ENCODE data around the gene DAP3.
"Not testable (repeated sequence)": the region's sequence is repeated elsewhere in the genome, so short reads cannot be mapped to it uniquely, and the experiment has no call there.

Gene DAP3

DNA sequence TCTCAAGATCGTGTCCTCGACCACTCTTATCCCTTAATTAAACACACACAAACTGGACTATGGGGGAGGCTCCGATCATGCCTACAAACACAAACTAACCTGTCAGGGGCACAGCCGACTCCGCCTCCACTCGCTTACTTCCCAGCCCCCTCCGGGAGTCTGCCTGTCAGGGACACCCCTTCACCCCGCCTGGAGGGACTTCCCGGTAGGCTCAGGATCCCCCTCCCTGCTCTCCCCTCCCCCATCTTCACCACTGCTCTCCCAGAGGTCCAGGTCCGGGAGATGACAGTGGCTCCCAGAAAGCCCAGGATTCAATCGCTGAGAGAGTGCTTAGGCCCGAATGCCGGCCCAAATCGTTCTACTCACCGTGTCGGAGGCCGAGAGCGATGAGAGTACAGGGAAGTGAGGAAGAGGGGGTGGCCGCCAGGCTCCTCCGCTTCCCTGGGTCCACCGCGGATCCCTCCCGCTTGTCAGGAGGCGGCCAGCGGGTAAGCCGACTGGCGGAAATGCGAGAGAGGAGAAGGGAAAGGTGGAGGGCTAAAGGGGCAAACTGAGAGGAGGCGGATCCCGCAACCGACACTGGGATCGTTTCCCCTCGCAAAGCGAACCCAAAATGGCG, 1.1 kb upstream of the DAP3 start:
- not testable (repeated sequence) for FAIRE-seq

DNA sequence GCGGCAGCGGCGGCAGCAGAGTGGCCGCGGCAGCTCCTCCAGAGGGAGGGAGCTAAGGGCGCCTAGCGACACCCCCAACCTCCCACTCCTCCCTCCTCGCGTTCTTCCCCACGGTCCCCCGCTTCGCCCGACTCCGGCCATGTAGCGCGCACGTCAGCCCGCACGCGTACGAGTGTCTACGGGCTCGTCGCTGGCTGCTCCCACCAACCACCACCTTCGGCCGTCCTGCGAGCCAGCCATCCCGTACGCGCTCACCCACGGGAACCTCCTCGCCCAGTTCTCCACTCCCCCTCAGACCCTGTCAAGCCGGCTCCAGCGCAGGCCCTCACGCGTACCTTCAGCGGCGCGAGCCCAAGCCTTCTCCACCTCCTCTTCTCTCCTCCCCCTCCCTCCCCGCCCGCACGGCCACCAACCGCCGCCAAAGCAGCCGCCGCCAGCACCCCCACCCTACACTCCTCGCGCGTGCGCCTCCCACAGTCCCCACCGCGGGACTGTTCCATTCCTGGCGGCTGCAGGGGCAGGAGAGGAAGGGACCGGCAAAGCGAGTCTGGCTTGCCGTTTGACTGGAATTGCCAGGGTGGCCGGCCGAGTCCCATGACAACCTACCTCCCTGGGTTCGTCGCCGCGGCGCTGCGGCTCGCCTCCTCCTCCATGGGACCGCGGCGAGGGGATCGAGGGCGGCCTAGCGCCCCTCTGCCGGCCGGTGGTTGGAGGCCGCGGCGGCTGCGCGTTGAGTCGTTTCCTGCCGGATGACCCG, 389 bp upstream of the DAP3 start, which contains the start of gene YY1AP1:
YY1AP1 (minus strand) TSS at position 451 of the 757 bp plus-strand sequence. CDS start 8,338 bp downstream, outside the sequence.
- no peak for FAIRE-seq

DNA sequence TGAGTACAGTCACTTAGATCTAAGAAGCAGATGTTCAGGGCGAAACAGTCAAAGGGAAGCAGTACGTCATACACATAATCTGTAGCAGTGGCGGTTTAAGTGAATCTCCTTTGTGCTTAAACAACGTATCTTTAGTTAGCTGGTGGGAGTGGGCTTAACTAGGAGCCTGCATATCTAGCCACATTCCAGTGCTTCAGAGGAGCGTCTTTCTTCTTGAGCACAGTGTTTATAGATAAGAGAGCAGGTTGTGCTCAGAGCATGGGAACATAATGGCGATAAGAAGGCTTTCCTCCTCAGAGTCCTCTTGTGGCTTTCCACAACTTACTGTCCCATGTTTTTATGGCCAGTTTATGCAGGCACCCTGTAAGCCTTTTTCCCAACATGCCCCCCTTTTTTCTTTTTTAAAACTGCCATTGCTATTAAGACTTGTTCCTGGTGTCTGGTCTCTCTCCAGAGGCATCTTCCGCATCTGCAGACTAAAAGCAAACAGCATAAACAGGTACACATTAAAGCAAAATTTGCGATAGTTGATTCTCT, 3.2 kb downstream of the DAP3 start:
- FAIRE-seq, result no peak

DNA sequence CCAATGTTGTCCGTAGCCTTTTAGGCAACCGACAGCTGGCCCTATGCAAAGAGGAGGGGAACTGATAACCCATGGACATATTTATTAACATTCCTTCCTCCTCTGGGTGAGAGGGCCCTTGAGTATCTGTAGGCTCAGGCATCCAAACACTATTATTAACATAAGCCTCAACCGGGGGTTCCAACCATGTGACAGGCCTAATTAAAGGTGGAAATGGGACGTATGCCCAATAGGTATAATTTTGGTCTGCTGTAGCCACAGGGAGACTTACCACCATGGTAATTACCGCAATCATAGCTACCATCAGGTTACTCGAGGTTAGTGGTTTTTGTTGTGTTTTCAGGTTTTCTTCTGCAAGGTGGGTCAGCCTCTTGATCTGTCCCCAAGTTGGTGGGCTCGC, 5.3 kb downstream of the DAP3 start:
- no peak for FAIRE-seq

DNA sequence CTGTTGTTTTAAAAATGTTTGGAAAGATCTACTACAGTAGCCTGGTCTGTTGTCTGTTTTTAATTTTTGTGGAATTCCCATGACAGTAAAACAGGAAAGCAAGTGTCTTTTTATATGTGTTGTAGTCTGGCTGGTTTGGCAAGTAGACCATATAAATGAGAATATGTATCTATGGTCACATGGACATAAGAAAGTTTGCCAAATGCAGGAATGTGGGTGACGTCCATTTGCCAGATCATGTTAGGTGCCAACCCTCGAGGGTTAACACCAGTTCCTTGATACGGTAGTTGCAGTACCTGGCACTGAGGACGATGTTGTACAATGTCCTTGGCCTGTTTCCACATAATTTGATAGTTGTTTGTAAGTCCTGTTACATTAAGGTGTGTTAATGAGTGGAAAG, 6.2 kb downstream of the DAP3 start:
- no peak for FAIRE-seq

DNA sequence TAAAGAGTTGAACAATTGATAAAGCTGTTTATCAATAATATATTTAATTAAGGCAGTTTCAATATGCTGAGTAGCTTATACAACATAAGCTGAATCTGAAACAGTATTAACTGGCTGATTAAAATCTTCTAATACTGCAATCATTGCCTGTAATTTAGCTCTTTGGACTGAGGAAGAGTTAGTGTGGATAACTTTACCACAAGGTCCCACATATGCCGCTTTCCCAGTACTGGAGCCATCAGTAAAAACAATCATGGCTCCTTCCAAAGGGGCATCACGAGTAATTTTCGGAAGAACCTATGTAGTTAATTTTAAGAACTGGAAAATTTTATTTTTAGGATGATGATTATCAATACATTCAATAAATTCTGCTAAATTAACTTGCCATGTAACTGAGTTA, 6.7 kb downstream of the DAP3 start:
- FAIRE-seq, result no peak

DNA sequence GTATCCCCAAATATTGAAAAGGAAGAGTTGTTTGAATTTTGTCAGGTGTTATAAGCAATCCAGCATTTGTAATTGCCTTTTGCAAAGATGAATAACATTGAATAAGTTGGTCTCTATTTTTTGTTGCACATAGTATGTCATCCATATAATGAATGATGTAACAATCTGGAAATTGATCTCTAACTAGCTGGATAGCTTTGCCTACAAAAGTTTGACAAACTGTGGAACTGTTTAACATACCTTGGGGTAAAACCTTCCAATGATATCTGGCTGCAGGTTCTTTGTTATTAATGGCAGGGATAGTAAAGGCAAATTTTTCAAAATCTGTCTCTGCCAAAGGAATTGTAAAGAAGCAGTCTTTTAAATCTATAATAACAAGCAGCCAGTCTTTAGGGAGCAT, 7.6 kb downstream of the DAP3 start:
- FAIRE-seq, result no peak

DNA sequence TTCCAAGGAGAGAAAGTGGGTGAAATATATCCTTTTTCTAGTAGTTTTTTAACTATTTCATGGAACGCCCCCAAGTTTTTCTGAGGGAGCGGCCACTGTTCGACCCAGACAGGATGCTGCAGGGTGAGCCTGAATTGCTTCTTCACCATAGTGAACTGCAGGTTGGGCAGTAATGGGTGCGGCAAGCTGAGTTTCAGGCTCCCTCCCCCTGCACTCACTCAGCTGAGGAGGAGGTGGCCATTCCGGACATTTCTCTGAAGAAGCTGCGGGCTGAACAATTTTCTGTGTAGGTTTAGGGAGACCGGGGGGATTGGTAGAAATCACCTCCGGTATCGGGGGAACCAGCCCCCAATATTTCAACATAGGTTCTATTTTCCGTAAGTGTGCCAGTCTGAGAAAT, 8.2 kb downstream of the DAP3 start:
- no peak for FAIRE-seq

DNA sequence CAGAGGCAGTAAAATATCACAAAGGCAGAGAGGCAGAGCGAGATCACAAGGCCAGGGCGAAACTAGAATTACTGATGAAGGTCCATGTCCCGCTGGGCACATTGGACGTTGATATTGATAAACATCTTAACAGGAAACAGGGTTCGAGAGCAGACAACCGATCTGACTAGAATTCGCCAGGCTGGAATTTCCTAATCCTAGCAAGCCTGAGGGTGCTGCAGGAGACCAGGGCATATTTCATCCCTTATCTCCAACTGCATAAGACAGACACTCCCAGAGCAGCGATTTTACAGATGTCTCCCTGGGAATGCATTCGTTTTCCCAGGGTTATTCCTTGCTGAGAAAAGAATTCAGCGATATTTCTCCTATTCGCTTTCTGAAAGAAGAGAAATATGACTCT, 8.7 kb downstream of the DAP3 start:
- not testable (repeated sequence) for FAIRE-seq

DNA sequence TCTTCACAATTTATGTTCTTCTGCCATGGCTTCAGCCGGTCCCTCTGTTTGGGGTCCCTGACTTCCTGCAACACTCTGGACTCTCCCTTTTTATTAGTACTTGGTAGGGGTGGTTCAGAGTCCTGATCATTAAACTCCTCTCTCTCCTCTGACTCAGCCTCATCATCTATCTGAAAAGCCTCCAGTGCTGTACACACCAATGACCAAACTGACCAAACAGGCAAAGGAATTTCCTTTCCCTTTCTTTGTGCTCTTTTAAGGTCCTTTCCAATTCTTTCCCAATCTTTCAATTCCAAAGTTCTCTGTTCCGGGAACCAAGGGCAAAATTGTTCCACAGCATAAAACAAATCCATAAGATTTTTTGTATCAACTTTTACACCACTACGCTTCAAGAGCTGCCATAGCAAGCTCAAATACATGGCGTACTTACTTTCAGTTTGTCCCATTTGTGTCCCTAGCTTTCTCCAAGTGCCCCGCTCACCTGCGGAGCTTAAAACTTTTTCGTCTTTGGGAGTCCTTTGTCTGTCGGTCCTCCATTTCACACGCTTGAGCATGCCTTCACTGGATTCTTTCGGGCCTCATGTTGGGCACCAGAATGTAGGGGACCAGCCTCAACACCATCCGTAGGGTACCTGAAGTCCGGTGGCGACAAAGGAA, 9.6 kb downstream of the DAP3 start:
- FAIRE-seq, result no peak

DNA sequence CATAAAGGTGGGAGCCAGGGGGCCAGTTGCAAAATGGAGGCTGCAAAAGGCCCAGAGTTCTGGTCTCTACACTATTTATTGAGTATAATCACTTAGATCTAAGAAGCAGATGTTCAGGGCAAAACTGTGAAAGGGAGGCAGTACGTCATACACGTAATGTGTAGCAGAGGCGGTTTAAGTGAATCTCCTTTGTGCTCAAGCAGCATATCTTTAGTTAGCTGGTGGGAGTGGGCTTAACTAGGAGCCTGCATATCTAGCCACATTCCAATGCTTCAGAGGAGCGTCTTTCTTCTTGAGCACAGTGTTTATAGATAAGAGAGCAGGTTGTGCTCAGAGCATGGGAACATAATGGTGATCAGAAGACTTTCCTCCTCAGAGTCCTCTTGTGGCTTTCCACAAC, 10.2 kb downstream of the DAP3 start:
- not testable (repeated sequence) for FAIRE-seq

DNA sequence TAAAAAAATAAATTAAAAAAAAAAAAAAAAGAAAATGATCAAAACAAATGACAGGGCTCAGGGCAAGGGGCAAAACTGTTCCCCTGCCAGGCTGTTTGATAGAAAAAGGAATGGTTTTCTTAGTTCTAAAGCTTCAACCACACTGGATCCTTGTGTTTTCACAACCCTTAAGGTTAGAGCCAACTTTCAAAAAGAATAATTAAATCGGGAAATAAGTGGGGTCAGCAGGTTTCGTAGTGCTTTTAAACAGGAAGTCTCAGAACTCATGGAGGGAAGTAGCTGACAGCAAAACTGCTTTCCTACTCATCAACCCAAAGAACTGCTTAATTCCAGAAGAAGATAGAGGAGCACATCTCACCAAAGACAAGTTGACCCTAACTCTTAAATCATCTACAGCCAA, 12.8 kb downstream of the DAP3 start:
- not testable (repeated sequence) for FAIRE-seq

DNA sequence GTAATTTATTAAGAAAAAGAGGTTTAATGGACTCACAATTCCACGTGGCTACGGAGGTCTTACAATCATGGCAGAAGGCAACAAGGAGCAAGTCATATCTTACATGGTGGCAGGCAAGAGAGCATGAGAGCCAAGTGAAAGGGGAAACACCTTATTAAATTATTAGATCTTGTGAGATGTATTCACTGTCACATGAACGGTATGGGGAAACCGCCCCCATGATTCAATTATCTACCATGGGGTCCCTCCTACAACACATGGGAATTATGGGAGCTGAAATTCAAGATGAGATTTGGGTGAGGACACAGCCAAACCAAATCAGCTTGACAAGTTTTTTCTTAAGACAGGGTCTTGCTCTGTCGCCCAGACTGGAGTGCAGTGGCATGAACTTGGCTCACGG, 14.3 kb downstream of the DAP3 start:
- FAIRE-seq, result no peak

DNA sequence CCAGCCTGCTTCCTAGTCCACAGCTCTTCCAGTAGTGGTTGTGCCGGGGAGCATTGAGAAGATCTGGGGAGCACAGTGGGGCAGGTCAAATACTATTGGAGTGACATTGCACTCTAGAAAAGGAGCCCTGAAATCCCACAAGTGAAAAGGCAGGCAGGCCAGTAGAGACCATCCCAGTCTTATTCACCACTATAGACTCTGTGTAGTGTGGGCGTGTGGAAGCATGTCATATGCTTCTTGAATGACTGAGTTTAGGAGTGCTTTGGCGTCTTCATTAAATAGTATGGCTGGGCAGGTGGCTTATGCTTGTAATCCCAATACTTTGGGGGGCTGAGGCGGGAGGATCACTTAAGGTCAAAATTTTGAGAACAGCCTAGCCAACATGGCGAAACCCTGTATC, 15.5 kb downstream of the DAP3 start:
- not testable (repeated sequence) for FAIRE-seq

DNA sequence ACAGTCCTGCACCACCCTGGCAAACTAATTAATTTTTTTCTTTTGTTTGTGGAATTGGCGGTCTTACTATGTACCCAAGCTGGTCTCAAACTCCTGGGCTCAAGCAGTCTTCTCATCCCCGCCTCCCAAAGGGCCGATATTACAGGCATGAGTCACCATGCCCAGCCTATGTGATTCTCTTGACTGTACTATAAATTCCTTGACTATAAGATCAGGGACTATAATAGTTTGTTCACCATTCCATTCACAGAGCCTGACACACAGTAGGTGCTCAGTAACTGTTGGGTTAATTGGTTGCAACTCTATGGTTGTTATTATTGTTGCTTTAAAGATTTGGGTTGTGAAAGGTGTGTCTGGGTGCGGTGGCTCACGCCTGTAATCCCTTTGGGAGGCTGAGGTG, 17.2 kb downstream of the DAP3 start:
- FAIRE-seq, result no peak

DNA sequence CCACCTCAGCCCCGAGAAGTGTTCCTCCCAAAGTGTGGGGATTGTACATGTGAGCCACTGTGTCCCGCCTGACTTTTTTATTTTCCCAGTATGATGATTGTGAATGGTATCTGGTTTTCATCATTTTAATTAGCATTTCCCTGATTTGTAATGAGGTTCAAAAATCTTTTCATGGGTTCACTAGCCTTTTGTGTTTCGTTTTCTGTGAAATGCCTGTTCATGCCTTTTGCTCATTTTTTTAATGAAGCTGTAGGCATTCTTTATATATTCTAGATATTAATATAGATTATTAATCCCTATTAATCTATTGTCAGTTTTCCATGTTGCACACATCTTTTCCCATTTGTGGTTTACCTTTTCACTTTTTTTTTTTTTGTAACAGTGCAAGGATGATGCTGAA, 20.5 kb downstream of the DAP3 start:
- FAIRE-seq, result no peak

DNA sequence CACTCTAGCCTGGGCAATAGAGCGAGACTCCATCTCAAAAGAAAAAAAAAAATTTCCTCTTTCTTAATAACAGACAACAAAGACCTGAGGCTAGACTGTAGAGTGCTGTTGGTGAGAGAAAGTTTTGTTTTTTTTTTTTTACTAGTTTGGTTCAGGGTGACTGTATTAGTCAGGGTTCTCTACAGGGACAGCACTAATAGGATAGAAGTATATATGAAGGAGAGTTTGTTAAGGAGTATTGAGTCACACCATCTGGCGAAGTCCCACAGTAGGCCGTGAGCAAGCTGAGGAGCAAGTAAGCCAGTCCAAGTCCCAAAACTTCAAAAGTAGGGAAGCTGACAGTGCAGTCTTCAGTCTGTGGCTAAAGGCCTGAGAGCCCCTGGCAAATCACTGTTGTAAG, 22.6 kb downstream of the DAP3 start:
- FAIRE-seq, result not testable (repeated sequence)

DNA sequence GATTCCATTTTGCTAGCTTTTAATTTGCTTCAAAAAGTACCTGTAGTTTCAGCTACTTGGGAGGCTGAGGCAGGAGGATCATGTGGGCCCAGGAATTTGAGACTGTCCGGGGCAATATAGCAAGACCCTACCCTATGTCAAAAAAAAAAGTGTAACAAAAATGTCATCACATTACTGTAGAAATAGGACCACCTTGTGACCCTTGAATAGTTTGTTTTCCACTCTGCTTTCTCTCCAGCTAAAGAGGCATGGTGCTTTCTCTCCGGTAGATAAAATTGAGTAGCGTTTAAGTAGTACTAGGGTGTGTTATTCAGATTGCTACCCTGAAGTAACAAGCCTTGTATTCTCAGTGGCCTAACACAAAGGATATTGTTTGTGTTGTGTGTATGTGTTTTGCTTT, 23.7 kb downstream of the DAP3 start:
- FAIRE-seq, result not testable (repeated sequence)

DNA sequence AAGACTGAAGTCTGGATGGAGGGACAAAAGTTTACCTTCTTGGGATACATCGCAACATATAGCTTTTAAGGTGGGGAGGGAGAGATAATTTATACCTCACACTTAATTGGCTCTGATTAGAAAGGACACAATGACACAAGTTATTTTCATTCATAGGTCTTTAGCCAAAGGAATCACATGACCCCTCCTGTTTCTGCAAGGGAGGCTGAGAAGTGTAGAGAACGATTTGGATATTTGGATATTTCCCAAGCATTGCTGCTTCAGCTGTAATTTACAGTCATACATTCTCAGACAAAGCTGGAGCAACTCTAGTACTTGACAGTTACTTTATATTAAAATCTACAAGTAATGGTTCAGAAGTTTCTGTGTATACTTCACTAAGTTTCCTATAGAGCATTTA, 24.2 kb downstream of the DAP3 start:
- no peak for FAIRE-seq

DNA sequence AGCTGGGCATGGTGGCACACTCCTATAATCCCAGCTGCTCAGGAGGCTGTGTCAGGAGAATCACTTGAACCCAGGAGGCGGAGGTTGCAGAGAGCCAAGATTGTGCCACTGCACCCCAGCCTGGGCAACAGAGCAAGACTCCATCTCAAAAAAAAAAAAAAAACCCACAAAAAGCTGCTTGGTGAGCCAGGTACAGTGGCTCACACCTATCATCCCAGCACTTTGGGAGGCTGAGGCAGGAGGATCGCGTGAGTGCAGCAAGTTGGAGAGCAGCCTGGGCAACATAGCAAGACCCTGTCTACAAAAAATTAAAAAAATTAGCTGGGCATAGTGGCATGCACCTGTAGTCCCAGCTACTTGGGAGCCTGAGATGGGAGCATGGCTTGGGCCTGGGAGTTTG, 26.2 kb downstream of the DAP3 start:
- FAIRE-seq, result not testable (repeated sequence)

DNA sequence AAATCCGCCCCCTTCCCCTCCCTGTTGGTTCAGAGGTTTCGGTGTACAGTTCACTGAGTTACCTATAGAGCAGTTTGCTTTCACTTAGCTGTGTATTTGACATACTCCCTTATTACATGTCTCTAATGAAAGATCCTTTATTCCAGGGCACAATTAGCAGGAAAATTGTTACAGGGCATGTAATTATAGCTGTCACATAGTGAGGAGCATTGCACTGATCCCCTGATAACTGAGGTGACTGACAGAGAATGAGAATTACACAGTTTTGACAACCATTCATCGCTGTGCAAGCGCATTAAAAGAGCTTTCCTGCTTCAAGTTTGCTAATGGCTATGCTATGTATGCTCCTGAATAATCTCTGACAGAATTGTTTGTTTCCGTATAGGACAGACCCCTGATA, 26.9 kb downstream of the DAP3 start:
- no peak for FAIRE-seq

DNA sequence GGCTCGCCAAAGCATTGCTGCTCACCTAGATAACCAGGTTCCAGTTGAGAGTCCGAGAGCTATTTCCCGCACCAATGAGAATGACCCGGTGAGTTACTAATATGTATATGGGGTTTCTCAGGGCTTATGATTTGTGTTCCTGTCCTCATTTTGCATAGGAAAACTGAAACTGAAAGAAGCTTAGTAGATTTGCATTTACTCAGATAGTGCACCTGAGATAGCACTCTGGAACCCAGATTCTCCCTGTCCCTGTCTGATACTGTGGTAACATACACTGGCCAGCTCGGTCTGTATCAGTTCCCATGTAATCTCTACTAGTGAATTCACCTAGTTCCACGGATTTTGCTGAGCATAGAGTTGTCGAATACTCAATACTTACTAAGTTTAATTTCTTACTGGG, 28.1 kb downstream of the DAP3 start:
- FAIRE-seq, result no peak

DNA sequence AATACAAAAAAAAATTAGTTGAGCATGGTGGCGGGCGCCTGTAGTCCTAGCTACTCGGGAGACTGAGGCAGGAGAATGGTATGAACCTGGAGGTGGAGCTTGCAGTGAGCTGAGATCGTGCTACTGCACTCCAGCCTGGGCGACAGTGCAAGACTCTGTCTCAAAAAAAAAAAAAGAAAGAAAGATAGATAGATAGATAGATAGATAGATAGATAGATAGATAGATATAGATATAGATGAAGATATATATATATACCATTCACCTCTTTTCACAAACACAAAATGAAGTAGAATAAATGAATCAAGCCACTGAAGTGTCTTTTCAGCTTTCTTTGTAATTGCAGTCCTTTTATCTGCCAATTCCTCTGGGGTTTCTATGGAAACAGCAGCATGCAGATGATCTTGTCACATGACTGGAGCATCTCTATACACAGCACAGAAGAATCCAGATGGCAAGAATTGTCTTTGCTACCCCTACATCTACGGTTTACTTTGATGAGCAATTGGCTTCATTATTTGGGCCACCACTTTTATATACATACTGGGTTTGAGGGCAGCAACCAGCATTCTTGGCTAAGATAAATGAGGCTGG, 29.7 kb downstream of the DAP3 start:
- FAIRE-seq, result not testable (repeated sequence)

DNA sequence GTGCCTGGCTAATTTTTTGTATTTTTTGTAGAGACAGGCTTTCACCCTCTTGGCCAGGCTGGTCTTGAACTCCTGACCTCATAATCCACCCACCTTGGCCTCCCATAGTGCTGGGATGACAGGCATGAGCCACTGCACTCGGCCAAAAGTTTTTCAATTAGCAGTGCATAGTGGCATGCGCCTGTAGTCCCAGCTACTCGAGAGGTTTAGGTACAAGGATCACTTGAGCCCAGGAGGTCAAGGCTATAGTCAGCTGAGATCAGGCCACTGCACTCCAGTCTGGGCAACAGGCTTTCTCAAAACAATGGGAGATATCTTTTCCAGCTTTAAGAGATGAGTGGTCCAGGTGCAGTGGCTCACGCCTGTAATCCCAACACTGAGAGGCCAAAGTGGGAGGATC, 30.8 kb downstream of the DAP3 start:
- FAIRE-seq, result no peak

Measured in islet of Langerhans (tissue), 1 donor.